Keratinocyte (primary cell): ENCODE results near the gene EGFLAM. TPM values are rescaled to one million over a fixed set of nuclear protein-coding genes. Genes with fewer than 3 reads are reported as not detected.

ENCODE experiments used
- DNase-seq: peaks from one replicate; pipeline ENCODE4 v3.0.0-alpha.2; 2011; ENCODE audit warnings: low read depth, missing footprints, low spot score
- FAIRE-seq: peaks from 2 replicates; lab custom pipeline; 2011; peaks lifted over from hg19 to GRCh38; lab: Jason Lieb, UNC
- H2AFZ ChIP-seq: 2 replicates; pipeline ENCODE4 v1.6.0; 2012; ENCODE audit warnings: low read length, control low read depth, inconsistent platforms; ENCODE audit not compliant: control insufficient read depth
- H3K27ac ChIP-seq: 2 replicates; pipeline ENCODE4 v1.5.1; 2011; ENCODE audit warnings: low read length; ENCODE audit not compliant: control insufficient read depth, insufficient read depth
- H3K27me3 ChIP-seq: 3 replicates; pipeline ENCODE4 v1.6.0; 2011; ENCODE audit warnings: low read length; ENCODE audit not compliant: control insufficient read depth, insufficient read depth; ENCODE audit errors: extremely low read depth
- H3K36me3 ChIP-seq, 2 experiments: 2 replicates in 1 of 2; 3 replicates in 1 of 2; pipeline ENCODE4 v1.5.1; 2011; ENCODE audit warnings: low read length in 2 of 2, mild to moderate bottlenecking in 1 of 2; ENCODE audit not compliant: control insufficient read depth in 2 of 2, insufficient read depth in 2 of 2; ENCODE audit errors: extremely low read depth in 1 of 2
- H3K4me1 ChIP-seq: 3 replicates; pipeline ENCODE4 v1.5.1; 2011; ENCODE audit warnings: low read length; ENCODE audit not compliant: control insufficient read depth, insufficient read depth; ENCODE audit errors: extremely low read depth
- H3K4me2 ChIP-seq: 3 replicates; pipeline ENCODE4 v1.6.0; 2011; ENCODE audit warnings: low read depth, low read length; ENCODE audit not compliant: control insufficient read depth, insufficient read depth; ENCODE audit errors: extremely low read depth
- H3K4me3 ChIP-seq, 3 experiments: fragments of 200-600 bp in 1 of 3; sonication (generic) in 1 of 3; 2 replicates in 2 of 3; 3 replicates in 1 of 3; pipeline ENCODE4 v1.5.1; 2011 to 2016; ENCODE audit warnings: low read length in 3 of 3, mild to moderate bottlenecking in 3 of 3, control low read depth in 2 of 3, inconsistent platforms in 1 of 3, low read depth in 1 of 3, mixed read lengths in 1 of 3, mixed run types in 1 of 3, moderate library complexity in 1 of 3; ENCODE audit not compliant: control insufficient read depth in 2 of 3, insufficient read depth in 2 of 3; ENCODE audit errors: extremely low read depth in 1 of 3
- H3K79me2 ChIP-seq: 2 replicates; pipeline ENCODE4 v1.6.0; 2012; ENCODE audit warnings: low read length; ENCODE audit not compliant: control insufficient read depth, insufficient read depth
- H3K9ac ChIP-seq: 3 replicates; pipeline ENCODE4 v1.6.0; 2011; ENCODE audit warnings: low read length; ENCODE audit not compliant: control insufficient read depth, insufficient read depth; ENCODE audit errors: extremely low read depth
- H3K9me1 ChIP-seq: 3 replicates; pipeline ENCODE4 v1.6.0; 2011; ENCODE audit warnings: low read length; ENCODE audit not compliant: control insufficient read depth, insufficient read depth; ENCODE audit errors: extremely low read depth
- H3K9me3 ChIP-seq: 2 replicates; pipeline ENCODE4 v1.5.1; 2012; ENCODE audit warnings: low read depth, low read length; ENCODE audit not compliant: control insufficient read depth
- H4K20me1 ChIP-seq: 3 replicates; pipeline ENCODE4 v1.6.0; 2011; ENCODE audit warnings: low read length; ENCODE audit not compliant: control insufficient read depth, insufficient read depth; ENCODE audit errors: extremely low read depth
- EZH2 ChIP-seq: IDR thresholded peaks from one replicate; pipeline ENCODE4 v1.6.1; 2012; ENCODE audit warnings: inconsistent platforms, mild to moderate bottlenecking, low read length, moderate library complexity
- dilution Hi-C: fragments of 300-500 bp; cut with MboI; formaldehyde crosslinking; loops from one replicate; pipeline ENCODE4 v1.7.0; 2020; ENCODE audit warnings: low sequenced_read_pairs; ENCODE audit not compliant: extremely low pct_ligation_motif_present
- polyA plus RNA-seq, 5 experiments: library from polyadenylated mRNA; depleted of rRNA in 3 of 5; stranded (reverse) in 3 of 5; stranded (forward) in 1 of 5; unstranded in 1 of 5; fragments of >200 nt; gene quantifications; 1 replicate in 1 of 5; 2 replicates in 3 of 5; 3 replicates in 1 of 5; pipeline versions ENCODE4 v1.2.1 to v1.2.3, GENCODE V29; 2011 to 2012; ENCODE audit warnings: missing spikeins in 2 of 5, low read depth in 1 of 5, low replicate concordance in 1 of 5
- TF ChIP-seq, protein P1 (sequence below), 3 experiments: IDR thresholded peaks in 1 of 3; conservative IDR thresholded peaks in 1 of 3; optimal IDR thresholded peaks in 1 of 3; 2 replicates in 2 of 3; 3 replicates in 1 of 3; pipeline versions ENCODE3 to v1.5.1; 2011; ENCODE audit warnings: low read length in 3 of 3, mild to moderate bottlenecking in 3 of 3, moderate library complexity in 2 of 3, control low read depth in 1 of 3, inconsistent platforms in 1 of 3; ENCODE audit not compliant: insufficient read depth in 2 of 3; ENCODE audit errors: extremely low read depth in 1 of 3

EGFLAM gene
- polyA plus RNA-seq, 1 donor (not counting 4 experiments of a cell fraction or from before 2014, with no cell fraction given) = not detected

DNA sequence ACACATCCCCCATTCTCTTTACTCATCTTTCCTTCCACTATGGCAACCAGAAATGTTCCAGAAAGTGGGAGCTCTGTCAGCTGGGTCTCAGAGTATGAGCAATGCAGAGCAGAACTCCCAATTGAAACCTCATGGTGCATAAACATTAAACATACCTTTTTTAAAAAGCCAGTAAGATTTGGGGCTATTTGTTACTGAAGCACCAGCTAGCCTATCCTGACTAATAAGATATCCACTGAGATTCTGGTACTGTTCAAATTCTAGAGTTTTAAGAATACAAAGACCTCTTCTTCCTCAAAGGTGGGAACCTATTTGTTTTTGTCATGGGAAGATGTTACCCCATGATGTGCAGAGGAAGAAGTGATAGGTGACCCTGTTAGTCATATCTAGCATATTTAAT, 46.1 kb upstream of the EGFLAM start:
- Histone ChIP-seq H3K9me3 (no peaks in the 10 kb centered on the region), H3K27ac (no peak overlapping the region), H3K4me2 (no peak overlapping the region), H2AFZ (no peak overlapping the region), H3K36me3 (no peaks in the 10 kb centered on the region), H3K4me1 (peaks cover 6% of the 10 kb centered on the region), H3K4me3 (no peak overlapping the region), H3K79me2 (no peaks in the 10 kb centered on the region), H3K27me3 (peaks cover 3% of the 10 kb centered on the region), H3K9ac (no peak overlapping the region), H3K9me1 (no peaks in the 10 kb centered on the region), H4K20me1 (no peaks in the 10 kb centered on the region)
- TF ChIP-seq, protein P1, sequence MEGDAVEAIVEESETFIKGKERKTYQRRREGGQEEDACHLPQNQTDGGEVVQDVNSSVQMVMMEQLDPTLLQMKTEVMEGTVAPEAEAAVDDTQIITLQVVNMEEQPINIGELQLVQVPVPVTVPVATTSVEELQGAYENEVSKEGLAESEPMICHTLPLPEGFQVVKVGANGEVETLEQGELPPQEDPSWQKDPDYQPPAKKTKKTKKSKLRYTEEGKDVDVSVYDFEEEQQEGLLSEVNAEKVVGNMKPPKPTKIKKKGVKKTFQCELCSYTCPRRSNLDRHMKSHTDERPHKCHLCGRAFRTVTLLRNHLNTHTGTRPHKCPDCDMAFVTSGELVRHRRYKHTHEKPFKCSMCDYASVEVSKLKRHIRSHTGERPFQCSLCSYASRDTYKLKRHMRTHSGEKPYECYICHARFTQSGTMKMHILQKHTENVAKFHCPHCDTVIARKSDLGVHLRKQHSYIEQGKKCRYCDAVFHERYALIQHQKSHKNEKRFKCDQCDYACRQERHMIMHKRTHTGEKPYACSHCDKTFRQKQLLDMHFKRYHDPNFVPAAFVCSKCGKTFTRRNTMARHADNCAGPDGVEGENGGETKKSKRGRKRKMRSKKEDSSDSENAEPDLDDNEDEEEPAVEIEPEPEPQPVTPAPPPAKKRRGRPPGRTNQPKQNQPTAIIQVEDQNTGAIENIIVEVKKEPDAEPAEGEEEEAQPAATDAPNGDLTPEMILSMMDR (optimal IDR thresholded peaks at IDR 0.05 in 1 of 3, IDR thresholded peaks at IDR 0.05 in 1 of 3, conservative IDR thresholded peaks at IDR 0.05 in 1 of 3; ENCODE audit: extremely low read depth in 1 of 3, insufficient read depth in 2 of 3, low read length in 3 of 3) = no peak
- no peak for TF ChIP-seq EZH2
- DNase-seq (no peak), FAIRE-seq (no peak)
- dilution Hi-C loops = no loop called here

DNA sequence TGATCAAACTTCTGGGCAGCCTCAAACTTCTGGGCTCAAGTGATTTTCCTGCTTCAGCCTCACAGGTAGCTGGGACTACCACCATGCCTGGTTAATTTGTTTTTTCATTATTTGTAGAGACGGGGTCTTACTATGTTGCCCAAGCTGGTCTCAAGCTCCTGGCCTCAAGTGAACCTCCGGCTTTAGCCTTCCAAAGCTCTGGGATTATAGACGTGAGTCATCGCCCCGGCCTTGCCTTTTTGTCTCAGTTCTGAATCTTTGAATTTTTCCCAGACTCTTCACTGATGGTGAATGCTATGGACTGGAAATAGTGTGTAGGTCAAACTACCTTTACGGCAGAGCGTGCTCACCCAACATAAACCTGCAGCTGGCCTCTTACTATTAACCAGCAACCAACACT, 32.3 kb upstream of the EGFLAM start:
- Histone ChIP-seq H3K27ac (no peak overlapping the region), H3K4me3 (no peak overlapping the region), H3K36me3 (no peaks in the 10 kb centered on the region), H3K9me3 (no peaks in the 10 kb centered on the region), H3K9me1 (no peaks in the 10 kb centered on the region), H4K20me1 (no peaks in the 10 kb centered on the region), H2AFZ (no peak overlapping the region), H3K9ac (no peak overlapping the region), H3K27me3 (peaks cover 3% of the 10 kb centered on the region), H3K4me2 (no peak overlapping the region), H3K79me2 (no peaks in the 10 kb centered on the region), H3K4me1 (no peaks in the 10 kb centered on the region)
- dilution Hi-C loops = no loop called here
- TF ChIP-seq, protein P1 (optimal IDR thresholded peaks at IDR 0.05 in 1 of 3, IDR thresholded peaks at IDR 0.05 in 1 of 3, conservative IDR thresholded peaks at IDR 0.05 in 1 of 3; ENCODE audit: extremely low read depth in 1 of 3, insufficient read depth in 2 of 3, low read length in 3 of 3) = no peak
- no peak for TF ChIP-seq EZH2
- no peak for DNase-seq
- no peak for FAIRE-seq
